Kidney (tissue), 14 donors: ENCODE data around the gene RIMS4. TPM values are rescaled to one million over a fixed set of nuclear protein-coding genes. Genes with fewer than 3 reads are reported as not detected.

Experiments used
- DNase-seq, 5 donors: peaks; one replicate each; pipeline ENCODE4 v3.0.0-alpha.2; 2013 to 2020
- FAIRE-seq: peaks from 2 replicates; lab custom pipeline; 2012; peaks lifted over from hg19 to GRCh38; lab: Jason Lieb, UNC
- H3K27ac ChIP-seq, 2 donors: one replicate each; pipeline ENCODE4 v1.7.0; 2013; ENCODE audit warnings: low read depth in 2 of 2, low read length in 2 of 2, inconsistent platforms in 1 of 2
- H3K27me3 ChIP-seq: one replicate; pipeline ENCODE4 v1.7.1; 2013; ENCODE audit warnings: low read length, inconsistent platforms; ENCODE audit not compliant: control insufficient read depth, insufficient read depth
- H3K36me3 ChIP-seq, 3 donors: one replicate each; pipeline versions ENCODE4 v1.7.0 to v1.7.1; 2013; ENCODE audit warnings: low read length in 3 of 3, control low read depth in 1 of 3, inconsistent platforms in 1 of 3; ENCODE audit not compliant: insufficient read depth in 3 of 3, control insufficient read depth in 2 of 3
- H3K4me1 ChIP-seq, 3 donors: one replicate each; pipeline versions ENCODE4 v1.7.0 to v1.7.1; 2013; ENCODE audit warnings: low read length in 3 of 3, inconsistent platforms in 1 of 3, low read depth in 1 of 3; ENCODE audit not compliant: control insufficient read depth in 2 of 3, insufficient read depth in 2 of 3
- H3K4me3 ChIP-seq, 3 donors: one replicate each; pipeline versions ENCODE4 v1.7.0 to v1.8.1; 2013; ENCODE audit warnings: low read length in 3 of 3, control low read depth in 1 of 3, inconsistent platforms in 1 of 3
- H3K9ac ChIP-seq, 3 donors: one replicate each; pipeline versions ENCODE4 v1.7.0 to v1.7.1; 2013; ENCODE audit warnings: low read length in 3 of 3, control low read depth in 1 of 3, inconsistent platforms in 1 of 3
- H3K9me3 ChIP-seq, 3 donors: one replicate each; pipeline versions ENCODE4 v1.7.0 to v1.7.1; 2013; ENCODE audit warnings: low read length in 3 of 3, control low read depth in 1 of 3, inconsistent platforms in 1 of 3; ENCODE audit not compliant: control insufficient read depth in 2 of 3, insufficient read depth in 1 of 3
- CTCF ChIP-seq: IDR thresholded peaks from 3 replicates; pipeline ENCODE4 v1.5.1; 2012; ENCODE audit warnings: mild to moderate bottlenecking, moderate library complexity, borderline replicate concordance; ENCODE audit not compliant: insufficient read depth; ENCODE audit errors: extremely low read depth
- intact Hi-C: fragments of 100-400 bp; cut with DNase I; formaldehyde crosslinking; loops from one replicate; pipeline ENCODE4 v1.11.1; 2022
- polyA plus RNA-seq: library from polyadenylated mRNA; stranded (reverse); fragments of 350-450 nt; fragmentation: Illumina TruSeq; extraction: RNeasy Lipid Tissue Mini Kit (QIAGEN cat#74804); gene quantifications from one replicate; pipeline ENCODE4 v1.2.3, GENCODE V29; 2014; ENCODE audit warnings: low read depth, low replicate concordance; ENCODE audit not compliant: insufficient read depth
- total RNA-seq: library from RNA; stranded (reverse); fragmentation: NEBNext Ultra II Directional; extraction: Animal tissue kit (Norgen Biotek cat#: 25700); gene quantifications from one replicate; pipeline ENCODE4 v1.2.1, GENCODE V29; 2021
- donor health status: control.
- donor health status: control.
- donor health status: control.
- donor health status: control.
- donor health status: control.
- donor health status: DM: yes; HTN: yes; CAD: no.
- donor health status: Normal renal cell carcinoma (clear cell type).

The RIMS4 gene
- total and polyA plus RNA-seq, 2 donors from 2014 or later: 0.13 TPM; not detected in 1

GRCh38 chr20:44748005-44748370 is 62.4 kb downstream of the RIMS4 start:
- no peaks in the 10 kb centered on the region for H3K9me3 ChIP-seq
- intact Hi-C loops: no loop called here
- no peak overlapping the region for H3K4me3 ChIP-seq
- H3K4me1 ChIP-seq: peaks cover 0 to 10% (median 7%) of the 10 kb centered on the region in 3 donors
- H3K27me3 ChIP-seq: peaks cover 2% of the 10 kb centered on the region
- no peaks in the 10 kb centered on the region for H3K36me3 ChIP-seq
- no peak for TF ChIP-seq CTCF
- FAIRE-seq (no peak), DNase-seq (peak in 1 of 5 donors; percentile 60)
- H3K27ac ChIP-seq: no peak overlapping the region
- no peak overlapping the region for H3K9ac ChIP-seq

- H3K4me1 ChIP-seq: peaks cover 0 to 10% (median 7%) of the 10 kb centered on the region in 3 donors
- H3K36me3 ChIP-seq: no peaks in the 10 kb centered on the region
- intact Hi-C loops: no loop called here
- no peak overlapping the region for H3K4me3 ChIP-seq
- H3K9ac ChIP-seq: no peak overlapping the region
- no peak overlapping the region for H3K27ac ChIP-seq
- no peak for FAIRE-seq
- no peaks in the 10 kb centered on the region for H3K9me3 ChIP-seq
- DNase-seq: peak; percentile 82 to 91 (median 89)
- TF ChIP-seq CTCF: peak; percentile 59
- peaks cover 2% of the 10 kb centered on the region for H3K27me3 ChIP-seq
Observed at GRCh38 chr20:44747166-44748004, 63.0 kb downstream of the RIMS4 start.

GRCh38 chr20:44746367-44747165 is 63.8 kb downstream of the RIMS4 start:
- no peak for FAIRE-seq
- peaks cover 0 to 10% (median 7%) of the 10 kb centered on the region in 3 donors for H3K4me1 ChIP-seq
- H3K36me3 ChIP-seq: no peaks in the 10 kb centered on the region
- H3K27me3 ChIP-seq: peaks cover 2% of the 10 kb centered on the region
- H3K9me3 ChIP-seq: no peaks in the 10 kb centered on the region
- no peak overlapping the region for H3K9ac ChIP-seq
- intact Hi-C loops: no loop called here
- peak overlapping the region in 1 of 3 donors; percentile 36 for H3K4me3 ChIP-seq
- H3K27ac ChIP-seq: no peak overlapping the region
- peak in 1 of 5 donors; percentile 82 for DNase-seq
- TF ChIP-seq CTCF: no peak
